GM19397 (cell line): ENCODE results near the gene SLC25A18.
"Not testable (repeated sequence)": the region's sequence is repeated elsewhere in the genome, so short reads cannot be mapped to it uniquely, and the experiment has no call there.

ENCODE experiments used
- ATAC-seq: cut with Tn5 transposase; IDR thresholded peaks from one replicate; pipeline ENCODE4 v1.9.1; 2021; ENCODE audit warnings: mild to moderate bottlenecking, moderate library complexity; ENCODE audit not compliant: unreplicated experiment

SLC25A18 gene

DNA sequence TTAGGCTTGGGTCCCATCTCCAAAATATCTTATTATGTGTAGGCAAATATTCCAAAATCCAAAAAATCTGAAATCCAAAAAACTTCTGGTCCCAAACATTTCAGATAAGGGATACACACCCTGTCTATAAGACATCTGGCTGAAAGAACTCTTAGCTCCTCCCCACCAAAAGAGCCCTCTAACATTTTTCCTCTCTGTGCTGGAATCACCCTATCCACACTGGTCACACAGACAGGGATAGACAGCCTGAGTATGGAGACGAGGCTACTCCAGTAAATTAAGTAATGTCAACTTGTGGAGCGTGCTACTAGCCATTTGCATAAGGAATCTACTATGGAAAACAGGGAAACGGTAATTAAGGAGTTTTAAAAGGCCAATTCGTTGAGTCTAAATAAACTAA lies 40.4 kb downstream of the SLC25A18 start:
- no peak for ATAC-seq

DNA sequence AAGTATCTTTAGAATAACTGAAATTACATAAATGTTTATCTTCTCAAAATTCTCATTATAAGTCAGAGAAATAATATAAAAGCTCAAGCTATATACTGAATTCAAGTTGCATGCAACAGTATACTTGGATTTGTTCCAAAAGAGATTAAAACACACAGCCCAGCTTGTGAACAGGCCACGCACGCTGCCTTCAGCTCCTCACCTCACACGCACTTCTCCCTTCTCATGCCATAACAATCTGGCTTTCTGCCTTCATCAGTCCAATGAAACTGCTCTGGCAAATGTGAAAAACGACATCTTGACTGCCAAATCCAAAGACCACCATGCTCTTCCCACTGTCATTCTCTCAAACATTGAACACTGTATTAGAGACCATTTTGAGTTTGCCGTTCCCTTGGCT lies 43.2 kb downstream of the SLC25A18 start:
- ATAC-seq: no peak

DNA sequence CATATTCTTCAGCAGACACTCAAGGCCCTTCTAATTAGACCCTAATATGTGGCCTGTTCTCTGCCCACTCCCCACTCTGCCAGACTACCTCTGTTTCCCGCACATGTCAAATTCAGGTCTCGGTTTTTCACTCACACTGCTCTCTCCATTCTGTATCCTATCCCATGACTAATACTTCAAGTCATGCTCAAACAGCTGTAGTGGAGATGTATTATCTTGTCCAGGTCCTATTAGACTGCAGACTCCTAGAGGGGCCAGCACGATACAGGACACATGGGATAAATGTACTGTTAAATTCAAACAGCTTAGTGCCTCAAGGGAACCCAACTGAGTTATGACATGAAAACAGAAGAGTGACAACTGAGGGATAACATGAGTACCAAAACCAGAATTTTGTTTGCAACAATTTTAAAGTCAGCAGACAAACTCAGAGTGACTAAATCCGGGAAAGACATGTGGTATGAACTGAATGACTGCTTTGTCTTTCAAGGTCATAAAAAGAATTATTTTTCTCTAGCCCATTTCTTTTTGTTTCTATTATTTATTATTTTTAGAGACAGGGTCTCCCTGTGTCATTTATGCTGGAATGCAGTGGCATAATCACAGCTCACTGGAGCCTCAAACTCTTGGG lies 44.7 kb downstream of the SLC25A18 start:
- ATAC-seq: no peak

DNA sequence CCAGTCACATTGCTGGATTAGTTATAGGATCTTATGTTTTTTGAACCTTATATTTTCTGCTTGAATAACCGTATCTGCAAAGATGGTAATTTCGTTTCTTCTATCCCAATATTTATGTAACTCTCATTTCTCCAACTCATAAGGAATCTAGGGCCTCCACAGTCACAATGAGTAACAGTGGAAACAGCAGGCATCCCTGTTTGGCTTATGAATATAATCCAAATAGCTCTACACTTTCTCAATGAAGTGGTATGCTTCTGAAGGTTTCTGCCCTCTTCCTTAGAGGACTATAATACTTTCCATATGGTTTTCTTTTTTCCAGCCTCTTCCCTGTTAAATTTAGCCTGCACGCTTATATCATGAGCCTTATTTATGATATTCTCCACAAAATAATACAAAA lies 48.8 kb downstream of the SLC25A18 start:
- ATAC-seq: no peak

DNA sequence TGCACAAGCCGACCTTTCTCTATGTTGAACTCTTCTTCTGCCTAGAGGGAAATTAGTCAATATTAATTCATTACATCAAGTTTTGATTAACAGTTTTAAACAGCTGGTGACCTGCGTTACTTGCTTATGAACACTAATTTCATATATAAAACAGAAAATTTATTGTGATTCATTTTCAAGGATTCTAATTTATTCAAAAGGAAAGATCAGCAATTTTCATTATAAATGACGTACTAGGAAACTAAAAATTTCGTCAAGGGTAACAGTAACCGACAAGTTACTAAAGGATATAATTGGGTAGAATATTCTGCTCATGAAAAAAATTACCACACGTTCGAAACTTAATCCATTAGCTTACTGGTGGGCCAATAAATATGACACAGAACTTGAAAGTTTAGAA lies 50.0 kb downstream of the SLC25A18 start:
- no peak for ATAC-seq

DNA sequence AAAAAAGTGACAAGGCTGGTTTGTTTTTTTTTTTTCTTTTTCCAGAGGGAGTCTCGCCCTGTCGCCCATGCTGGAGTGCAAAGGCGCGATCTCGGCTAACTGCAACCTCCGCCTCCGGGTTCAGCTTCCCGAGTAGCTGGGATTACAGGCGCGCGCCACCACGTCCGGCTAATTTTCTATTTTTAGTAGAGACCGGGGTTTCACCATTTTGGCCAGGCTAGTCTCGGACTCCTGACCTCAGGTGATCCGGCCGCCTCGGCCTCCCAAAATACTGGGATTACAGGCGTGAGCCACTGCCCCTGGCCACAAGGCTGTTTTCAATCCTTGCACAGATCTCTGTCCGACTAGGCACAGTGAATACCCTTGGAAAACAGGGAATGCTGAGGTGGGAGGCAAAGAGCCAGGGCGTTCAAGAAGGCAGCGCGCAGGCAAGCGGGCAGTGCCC lies 64.7 kb downstream of the SLC25A18 start:
- no peak for ATAC-seq

DNA sequence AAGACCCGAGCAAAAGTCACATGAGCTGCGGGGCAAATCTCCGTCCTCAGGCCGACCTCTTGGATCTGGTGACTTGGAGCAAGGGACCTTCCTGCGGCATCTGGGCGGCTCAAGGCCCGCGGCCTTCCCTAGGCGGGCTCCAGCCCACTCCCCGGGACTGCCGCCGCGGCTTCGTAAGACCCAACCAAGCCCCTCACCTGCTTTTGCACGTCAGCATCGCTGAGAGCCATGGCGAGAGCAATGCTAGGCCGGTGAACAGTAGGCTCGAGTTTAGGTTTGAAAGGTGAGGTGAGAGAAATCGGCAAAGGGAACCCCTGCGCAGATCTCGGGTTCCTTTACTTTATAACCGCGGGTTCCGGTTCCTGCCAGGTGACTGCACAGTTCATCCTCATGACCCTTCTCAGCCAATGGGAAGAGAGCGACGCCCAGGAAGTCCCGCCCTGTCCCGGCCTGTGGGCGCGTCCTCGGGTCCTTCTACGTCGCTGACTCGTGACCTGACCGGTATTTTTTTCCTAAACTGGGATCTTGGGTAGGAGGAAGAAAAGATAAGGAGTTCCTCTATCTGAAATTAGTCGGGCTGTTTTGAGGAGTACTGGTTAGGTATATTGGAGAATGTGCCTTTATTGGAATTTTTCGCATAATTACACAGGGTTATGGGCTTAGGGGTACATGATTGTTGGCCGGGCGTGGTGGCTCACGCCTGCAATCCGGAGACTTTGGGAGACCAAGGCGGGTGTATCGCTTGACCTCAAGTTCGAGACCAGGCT lies 65.3 kb downstream of the SLC25A18 start, which contains the start of gene ATP6V1E1:
ATP6V1E1 (minus strand) TSS at position 344 of the 767 bp plus-strand sequence; CDS start at position 230, 114 bp downstream.
- ATAC-seq: peak; percentile 99

DNA sequence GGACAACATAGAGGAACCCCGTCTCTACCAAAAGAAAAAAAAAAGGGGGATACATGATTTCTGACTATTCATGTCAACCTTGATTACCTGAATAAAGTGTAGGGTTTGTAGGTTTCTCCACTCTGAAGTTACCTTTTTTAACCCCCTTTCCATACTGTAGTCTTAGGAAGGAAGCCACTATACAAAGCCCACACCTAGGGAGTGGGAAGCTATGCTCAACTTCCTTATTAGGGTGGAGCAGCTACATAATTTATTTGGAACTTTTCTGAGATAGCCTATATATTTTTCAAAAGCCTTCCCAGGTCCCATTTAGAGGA lies 65.8 kb downstream of the SLC25A18 start:
- ATAC-seq: no peak

DNA sequence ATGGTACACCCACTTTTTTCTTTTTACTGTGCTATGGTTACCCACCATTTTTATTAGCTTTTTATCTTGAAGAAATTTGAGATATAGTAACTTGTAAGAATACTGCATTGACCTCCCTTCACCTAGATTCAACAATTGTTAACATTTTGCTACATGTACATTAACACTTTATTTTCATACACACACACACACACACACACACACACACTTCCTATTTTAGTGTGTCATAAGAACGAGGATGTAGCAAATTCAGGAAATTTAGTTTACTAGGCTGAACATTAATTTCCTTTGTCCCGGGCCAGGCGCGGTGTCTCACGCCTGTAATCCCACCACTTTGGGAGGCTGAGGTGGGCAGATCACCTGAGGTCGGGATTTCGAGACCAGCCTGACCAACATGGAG lies 66.3 kb downstream of the SLC25A18 start:
- no peak for ATAC-seq

DNA sequence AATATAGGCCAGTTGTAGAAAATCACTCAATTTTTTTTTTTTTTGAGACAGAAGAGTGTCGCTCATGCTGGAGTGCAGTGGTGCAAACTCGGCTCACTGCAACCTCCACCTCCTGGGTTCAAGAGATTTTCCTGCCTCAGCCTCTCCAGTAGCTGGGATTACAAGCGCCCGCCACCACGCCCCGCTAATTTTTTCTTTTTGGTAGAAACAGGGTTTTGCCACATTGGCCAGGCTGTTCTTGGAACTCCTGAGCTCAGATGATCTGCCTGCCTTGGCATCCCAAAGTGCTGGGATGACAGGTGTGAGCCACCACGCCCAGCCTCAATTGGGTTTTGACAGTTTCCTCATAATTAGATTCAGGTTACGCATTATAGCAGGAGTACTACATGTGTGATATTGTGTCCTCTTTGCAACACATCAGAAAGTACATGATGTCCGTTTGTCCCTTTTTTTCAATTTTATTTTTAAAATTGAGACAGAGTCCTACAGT lies 67.8 kb downstream of the SLC25A18 start:
- no peak for ATAC-seq

DNA sequence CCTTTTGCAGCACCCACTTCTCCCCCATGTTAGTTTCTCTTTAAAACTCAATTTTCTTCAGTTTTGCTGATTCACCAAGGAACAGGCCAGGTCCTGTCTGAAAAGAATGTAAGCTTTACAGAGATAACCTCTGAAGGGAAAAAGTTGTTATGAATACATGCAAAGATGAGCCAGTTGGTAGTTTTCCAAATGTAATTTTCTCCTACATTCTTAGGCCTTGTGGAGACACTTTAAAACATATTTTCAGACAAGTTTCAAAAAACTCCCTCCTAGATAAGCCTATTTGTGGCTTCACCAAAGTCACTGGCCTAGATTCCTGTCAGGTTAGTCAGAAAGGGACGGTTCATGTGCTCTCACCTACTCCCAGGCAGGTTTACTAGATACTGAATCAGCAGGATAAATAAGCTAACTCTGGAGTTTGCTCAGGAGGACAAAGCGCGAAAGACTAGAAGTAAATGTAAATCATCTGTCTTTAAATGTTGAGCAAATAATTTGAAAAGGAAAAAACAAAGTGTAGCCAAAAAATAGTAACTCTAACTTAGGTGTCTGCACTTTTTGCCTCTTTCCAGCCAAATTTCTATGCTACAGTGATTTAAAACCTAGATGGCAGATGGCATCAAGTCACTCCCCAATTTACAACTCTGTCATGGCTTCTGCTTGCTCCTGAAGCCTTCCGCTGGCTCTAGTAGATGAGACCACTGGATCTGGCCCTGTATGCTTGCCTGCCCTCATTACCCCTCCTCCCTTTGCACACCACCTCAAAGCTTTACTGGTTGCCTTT lies 70.1 kb downstream of the SLC25A18 start:
- ATAC-seq: no peak

DNA sequence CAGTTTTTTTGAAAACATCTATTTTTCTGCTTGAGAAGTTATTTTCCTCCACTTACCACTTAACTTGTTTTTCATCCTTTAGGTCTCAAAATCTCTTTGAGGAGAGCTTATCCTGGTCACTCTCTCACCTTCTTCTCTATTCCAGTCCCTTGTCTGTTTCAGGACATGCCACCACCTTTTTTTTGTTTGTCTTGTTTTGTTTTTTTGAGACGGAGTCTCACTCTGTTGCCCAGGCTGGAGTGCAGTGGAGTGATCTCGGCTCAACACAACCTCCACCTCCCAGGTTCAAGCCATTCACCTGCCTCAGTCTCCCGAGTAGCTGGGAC lies 70.7 kb downstream of the SLC25A18 start:
- ATAC-seq: no peak

DNA sequence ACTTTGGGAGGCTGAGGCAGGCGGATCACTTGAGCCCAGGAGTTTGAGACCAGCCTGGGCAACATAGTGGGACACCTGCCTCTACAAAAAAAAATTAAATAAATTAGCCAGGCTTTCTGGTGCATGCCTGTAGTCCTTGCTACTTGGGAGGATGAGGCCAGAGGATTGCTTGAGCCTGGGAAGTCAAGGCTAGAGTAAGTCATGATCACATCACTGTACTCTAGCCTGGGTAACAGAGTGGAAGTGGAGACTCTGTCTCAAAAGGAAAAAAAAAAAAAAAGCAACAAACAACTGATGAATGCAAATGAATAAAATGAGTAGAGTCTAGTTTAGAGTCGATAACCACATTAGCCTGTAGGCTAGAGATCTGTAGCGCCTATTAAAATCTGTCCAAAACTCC lies 71.4 kb downstream of the SLC25A18 start:
- no peak for ATAC-seq

DNA sequence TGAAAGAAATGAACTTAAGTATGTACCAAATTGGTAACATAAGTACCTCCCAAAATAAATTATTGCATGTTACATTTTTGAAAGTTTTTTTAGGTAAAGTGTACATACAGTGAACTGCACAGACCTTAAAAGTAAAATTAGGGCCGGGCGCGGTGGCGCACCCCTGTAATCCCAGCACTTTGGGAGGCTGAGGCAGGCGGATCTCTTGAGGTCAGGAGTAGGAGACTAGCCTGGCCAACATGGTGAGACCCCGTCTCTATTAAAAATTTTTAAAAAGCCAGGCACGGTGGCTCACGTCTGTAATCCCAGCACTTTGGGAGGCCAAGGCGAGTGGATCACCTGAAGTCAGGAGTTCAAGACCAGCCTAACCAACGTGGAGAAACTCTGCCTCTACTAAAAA lies 73.6 kb downstream of the SLC25A18 start:
- ATAC-seq: not testable (repeated sequence)

DNA sequence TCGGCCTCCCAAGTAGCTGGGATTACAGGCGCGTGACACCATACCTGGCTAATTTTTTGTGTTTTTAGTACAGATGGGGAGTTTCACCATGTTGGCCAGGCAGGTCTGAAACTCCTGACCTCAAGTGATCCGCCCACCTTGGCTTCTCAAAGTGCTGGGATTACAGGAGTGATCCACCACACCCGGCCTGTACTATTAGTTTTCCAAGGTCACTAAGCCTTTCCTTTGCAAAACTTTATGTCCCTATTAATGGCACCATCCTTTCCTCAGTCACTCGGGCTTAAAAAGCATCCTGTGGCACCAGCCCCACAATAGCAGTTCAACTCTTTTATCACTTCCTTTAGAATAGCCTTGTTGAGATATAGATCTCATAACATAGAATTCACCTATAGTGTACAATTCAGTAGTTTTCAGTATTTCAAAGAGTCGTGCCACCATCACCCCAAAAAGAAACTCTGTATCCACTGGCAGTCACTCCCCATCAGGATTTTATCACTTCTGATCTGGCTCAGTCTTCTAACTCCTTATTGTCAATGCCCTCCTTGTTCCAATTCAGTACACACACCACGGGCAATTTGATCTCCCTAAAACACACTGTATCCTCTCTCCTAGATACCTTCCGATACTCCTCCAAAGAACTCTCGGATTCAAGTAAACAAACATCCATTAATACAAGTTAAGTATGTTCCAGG lies 74.3 kb downstream of the SLC25A18 start:
- no peak for ATAC-seq

DNA sequence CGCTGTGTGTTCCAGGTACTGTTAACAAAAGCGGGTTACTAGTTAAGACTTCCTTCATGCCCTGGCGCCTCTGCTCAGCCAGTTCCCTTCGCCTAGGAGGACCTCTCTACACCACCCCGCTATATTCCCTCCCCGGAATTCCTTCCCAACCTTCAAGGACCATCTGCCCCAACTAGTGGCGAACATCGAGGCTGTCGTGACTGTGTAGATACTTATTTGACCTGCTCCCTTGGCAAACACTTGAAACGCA lies 74.8 kb downstream of the SLC25A18 start:
- peak; percentile 24 for ATAC-seq

DNA sequence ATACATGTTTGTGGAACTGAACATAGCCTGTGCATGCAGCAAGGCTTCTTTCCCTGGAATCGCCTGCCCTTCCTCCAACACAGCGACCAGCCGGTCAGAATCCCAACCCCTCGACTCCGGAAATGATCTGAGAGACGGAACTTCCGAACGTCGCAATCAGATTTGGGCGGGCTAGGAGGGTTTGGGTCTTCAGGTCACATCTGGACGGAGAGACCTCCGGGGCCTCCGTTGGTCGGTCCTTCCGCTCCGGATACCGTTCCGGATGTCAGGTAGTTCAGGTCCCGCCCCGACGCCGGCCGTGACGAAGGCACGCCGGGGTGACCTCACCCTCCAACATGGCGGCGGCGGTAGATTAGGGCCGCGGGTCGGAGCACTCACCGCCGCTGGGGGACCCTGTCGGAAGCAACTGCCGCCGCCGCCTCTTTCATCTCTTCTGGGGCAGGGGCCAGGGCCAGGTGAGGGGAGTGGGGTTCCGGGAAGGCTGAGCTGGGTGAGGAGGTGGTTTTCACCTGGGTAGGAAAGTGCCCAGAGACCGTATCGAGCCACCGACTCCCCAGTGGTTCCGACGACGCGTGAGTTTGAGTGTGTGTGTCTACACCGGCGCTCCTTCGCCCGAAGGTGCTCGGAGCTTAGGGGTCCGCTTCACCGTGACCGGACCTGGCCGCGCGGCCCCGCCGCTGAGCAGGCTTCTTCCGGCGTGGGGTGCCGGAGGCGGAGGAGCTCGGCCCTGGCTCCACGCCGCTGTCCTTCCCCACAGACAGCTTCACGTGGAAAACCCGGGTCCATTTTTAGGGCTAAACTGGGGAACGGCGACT lies 75.3 kb downstream of the SLC25A18 start, which contains the start of gene BCL2L13:
BCL2L13 (plus strand) TSS at position 326 of the 815 bp plus-strand sequence. CDS start 16,955 bp downstream, outside the sequence.
- peak; percentile 95 for ATAC-seq

DNA sequence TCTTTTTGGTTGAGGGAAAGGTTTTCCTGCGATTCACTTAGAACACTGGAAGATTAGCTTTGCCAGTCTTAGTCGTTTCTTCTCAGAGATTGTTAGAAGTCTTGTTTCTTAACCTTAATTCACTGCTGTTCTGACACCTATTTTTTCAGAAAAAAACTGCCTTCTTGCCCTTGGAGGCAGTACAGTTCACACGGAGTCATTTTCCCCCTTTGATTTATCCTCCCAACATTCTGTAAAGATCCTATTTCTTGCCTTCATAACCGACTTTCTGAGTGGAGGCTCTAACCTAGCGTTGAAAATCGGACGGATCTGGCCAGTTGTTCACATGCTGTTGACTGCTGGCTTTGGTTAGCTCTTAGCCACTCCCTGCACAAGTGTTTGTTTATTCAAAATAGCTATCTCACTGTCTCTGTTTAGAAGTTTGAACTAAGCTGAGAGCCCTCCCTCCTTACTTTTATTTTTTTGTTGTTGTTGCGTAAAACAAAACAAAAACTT lies 76.0 kb downstream of the SLC25A18 start:
- ATAC-seq: no peak
